Head of caudate nucleus (tissue), 42 donors: Measurements from ENCODE around the gene COL6A2.
"Not testable (repeated sequence)": the region's sequence is repeated elsewhere in the genome, so short reads cannot be mapped to it uniquely, and the experiment has no call there.

Source experiments
- DNase-seq, 42 donors: peaks; one replicate each; pipeline versions ENCODE4 v3.0.0 to v3.0.0-alpha.2; 2020 to 2021; ENCODE audit warnings: mixed read lengths in 7 of 42
- intact Hi-C: fragments of 100-400 bp; cut with DNase I; formaldehyde crosslinking; loops from one replicate; pipeline ENCODE4 v1.15.0; 2022

COL6A2 gene

GRCh38 chr21:46069719-46070279 lies 28.1 kb upstream of the COL6A2 start:
- DNase-seq, result peak in 5 of 42 donors; percentile 2 to 12 (median 10)
- intact Hi-C loops, result no loop called here

GRCh38 chr21:46071082-46071481 lies 26.8 kb upstream of the COL6A2 start:
- DNase-seq, result peak in 8 of 42 donors; percentile 1 to 24 (median 8)
- intact Hi-C loops, result no loop called here

- peak in 2 of 42 donors; percentile 4 to 5 for DNase-seq
- intact Hi-C loops, result not testable (repeated sequence)
Measured at GRCh38 chr21:46076724-46077123, 21.2 kb upstream of the COL6A2 start.

GRCh38 chr21:46077674-46078101 lies 20.2 kb upstream of the COL6A2 start:
- intact Hi-C loops, result no loop called here
- peak in 12 of 42 donors; percentile 0 to 28 (median 8) for DNase-seq

GRCh38 chr21:46078322-46078977 lies 19.5 kb upstream of the COL6A2 start:
- peak in 11 of 42 donors; percentile 0 to 19 (median 6) for DNase-seq
- intact Hi-C loops, result no loop called here

GRCh38 chr21:46078978-46079351 lies 18.9 kb upstream of the COL6A2 start:
- peak in 8 of 42 donors; percentile 3 to 27 (median 13) for DNase-seq
- intact Hi-C loops, result no loop called here

GRCh38 chr21:46079352-46080170 lies 18.4 kb upstream of the COL6A2 start:
- peak in 12 of 42 donors; percentile 2 to 34 (median 12) for DNase-seq
- intact Hi-C loops, result no loop called here

- intact Hi-C loops, result no loop called here
- peak in 37 of 42 donors; percentile 4 to 73 (median 41) for DNase-seq
Measured at GRCh38 chr21:46080171-46081021, 17.5 kb upstream of the COL6A2 start.

- peak in 11 of 42 donors; percentile 3 to 33 (median 13) for DNase-seq
- intact Hi-C loops, result no loop called here
Measured at GRCh38 chr21:46081022-46081861, 16.7 kb upstream of the COL6A2 start.

GRCh38 chr21:46081862-46082712 lies 15.8 kb upstream of the COL6A2 start:
- intact Hi-C loops, result no loop called here
- peak in 5 of 42 donors; percentile 3 to 22 (median 16) for DNase-seq

GRCh38 chr21:46082713-46082962 lies 15.3 kb upstream of the COL6A2 start:
- DNase-seq, result peak in 3 of 42 donors; percentile 8 to 25 (median 19)
- intact Hi-C loops, result no loop called here

GRCh38 chr21:46082963-46083790 lies 14.7 kb upstream of the COL6A2 start:
- intact Hi-C loops, result no loop called here
- DNase-seq, result peak in 6 of 42 donors; percentile 5 to 36 (median 22)

GRCh38 chr21:46083791-46084561 lies 13.9 kb upstream of the COL6A2 start:
- intact Hi-C loops, result no loop called here
- peak in 3 of 42 donors; percentile 22 to 29 (median 29) for DNase-seq

- intact Hi-C loops, result no loop called here
- peak in 2 of 42 donors; percentile 24 to 25 for DNase-seq
Measured at GRCh38 chr21:46084709-46085108, 13.2 kb upstream of the COL6A2 start.

- DNase-seq, intact Hi-C loops: not testable (repeated sequence)
Measured at GRCh38 chr21:46085259-46085658, 12.7 kb upstream of the COL6A2 start.

- no peak for DNase-seq
- intact Hi-C loops, result no loop called here
Measured at GRCh38 chr21:46087641-46088040, 10.3 kb upstream of the COL6A2 start.
